ENCODE results near the gene ADORA1.

- TF ChIP-seq CTCF (IDR thresholded peaks at IDR 0.05; ENCODE audit: low read depth, low read length, missing input control) (peak; percentile 32), SP1 (IDR thresholded peaks at IDR 0.05) (no peak), RAD21 (IDR thresholded peaks at IDR 0.05) (no peak), TAF1 (conservative IDR thresholded peaks at IDR 0.05) (no peak), YY1 (IDR thresholded peaks at IDR 0.05) (no peak), REST (IDR thresholded peaks at IDR 0.05) (no peak), MAX (IDR thresholded peaks at IDR 0.05) (no peak), ATF3 (IDR thresholded peaks at IDR 0.05) (no peak), EGR1 (IDR thresholded peaks at IDR 0.05; ENCODE audit: low read depth in 2 of 2) (no peak), JUND (IDR thresholded peaks at IDR 0.05) (no peak), HNF4G (IDR thresholded peaks at IDR 0.05) (no peak), HNF4A (conservative IDR thresholded peaks at IDR 0.05) (no peak)
Measured at GRCh38 chr1:203148127-203148526, 20.6 kb downstream of the ADORA1 start.
